Body of pancreas (tissue), 4 donors: ENCODE data around the gene LIPE.

ENCODE experiments used
- POLR2A ChIP-seq, 3 donors: fragments of 450-650 bp; IDR thresholded peaks; one replicate each; pipeline ENCODE4 v1.6.1; 2016; ENCODE audit warnings: antibody characterized with exemption in 3 of 3, mild to moderate bottlenecking in 2 of 3
- TF ChIP-seq, protein P1 (sequence below), 7 experiments: fragments of 450-650 bp in 4 of 7; fragments of 200-600 bp in 3 of 7; sonication (generic) in 3 of 7; IDR thresholded peaks; one replicate each; pipeline ENCODE4 v1.5.1; 2016 to 2019; ENCODE audit warnings: antibody characterized with exemption in 7 of 7

GRCh38 chr19:42392165-42392564 lies 35.0 kb downstream of the LIPE start:
- TF ChIP-seq, protein P1, sequence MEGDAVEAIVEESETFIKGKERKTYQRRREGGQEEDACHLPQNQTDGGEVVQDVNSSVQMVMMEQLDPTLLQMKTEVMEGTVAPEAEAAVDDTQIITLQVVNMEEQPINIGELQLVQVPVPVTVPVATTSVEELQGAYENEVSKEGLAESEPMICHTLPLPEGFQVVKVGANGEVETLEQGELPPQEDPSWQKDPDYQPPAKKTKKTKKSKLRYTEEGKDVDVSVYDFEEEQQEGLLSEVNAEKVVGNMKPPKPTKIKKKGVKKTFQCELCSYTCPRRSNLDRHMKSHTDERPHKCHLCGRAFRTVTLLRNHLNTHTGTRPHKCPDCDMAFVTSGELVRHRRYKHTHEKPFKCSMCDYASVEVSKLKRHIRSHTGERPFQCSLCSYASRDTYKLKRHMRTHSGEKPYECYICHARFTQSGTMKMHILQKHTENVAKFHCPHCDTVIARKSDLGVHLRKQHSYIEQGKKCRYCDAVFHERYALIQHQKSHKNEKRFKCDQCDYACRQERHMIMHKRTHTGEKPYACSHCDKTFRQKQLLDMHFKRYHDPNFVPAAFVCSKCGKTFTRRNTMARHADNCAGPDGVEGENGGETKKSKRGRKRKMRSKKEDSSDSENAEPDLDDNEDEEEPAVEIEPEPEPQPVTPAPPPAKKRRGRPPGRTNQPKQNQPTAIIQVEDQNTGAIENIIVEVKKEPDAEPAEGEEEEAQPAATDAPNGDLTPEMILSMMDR (IDR thresholded peaks at IDR 0.05), result no peak
- TF ChIP-seq POLR2A (IDR thresholded peaks at IDR 0.05), result no peak
